Measurements from ENCODE around the gene PHF5A. TPM values are rescaled to one million over a fixed set of nuclear protein-coding genes. Genes with fewer than 3 reads are reported as not detected.

The PHF5A gene
- polyA plus RNA-seq, 2 of the 4 experiments (the other 2 are of a cell fraction) = 80.1 to 82.6 TPM

GRCh38 chr22:41446639-41447434, 21.7 kb downstream of the PHF5A start, which contains the start of gene TOB2 (continued):
- TF ChIP-seq ZNF302 (CRISPR knock-in tag; IDR thresholded peaks at IDR 0.05) (no peak), EP300 (IDR thresholded peaks at IDR 0.05) (no peak), RNF2 (IDR thresholded peaks at IDR 0.05; ENCODE audit: borderline replicate concordance, low read depth) (no peak), RARB (CRISPR knock-in tag; IDR thresholded peaks at IDR 0.05) (peak; percentile 84; the same call in 1 of the 2 replicates), MYC (IDR thresholded peaks at IDR 0.05; ENCODE audit: borderline replicate concordance, low read length) (peak; percentile 56; the same call in 1 of the 2 replicates), SREBF2 (IDR thresholded peaks at IDR 0.05) (no peak), REST (IDR thresholded peaks at IDR 0.05) (peak; percentile 25; the same call in 1 of the 2 replicates), ZFP36 (IDR thresholded peaks at IDR 0.05; ENCODE audit: borderline replicate concordance, partially characterized antibody) (no peak), ESRRA (IDR thresholded peaks at IDR 0.05; ENCODE audit: borderline replicate concordance, low read length) (peak; percentile 56; the same call in 1 of the 2 replicates), CBX8 (IDR thresholded peaks at IDR 0.05) (no peak), ATOH8 (CRISPR knock-in tag; IDR thresholded peaks at IDR 0.05; ENCODE audit: low read depth) (no peak), HOXA7 (CRISPR knock-in tag; IDR thresholded peaks at IDR 0.05) (peak; percentile 59), JUNB (IDR thresholded peaks at IDR 0.05) (no peak), FOXS1 (CRISPR knock-in tag; IDR thresholded peaks at IDR 0.05) (no peak), ELK1 (IDR thresholded peaks at IDR 0.05; ENCODE audit: low read depth, low read length) (no peak), HOXB5 (CRISPR knock-in tag; IDR thresholded peaks at IDR 0.05) (no peak), FOSB (CRISPR knock-in tag; IDR thresholded peaks at IDR 0.05) (peak; percentile 72; the same call in 1 of the 2 replicates)

GRCh38 chr22:41446057-41446501, 22.4 kb downstream of the PHF5A start:
- POLR2A ChIA-PET = interaction anchor here (0.7 to 2.6 kb wide), 16 partner anchors 9 to 523 kb away, joined by 3 to 41 read pairs (median 4); partner anchors contain the start of genes ACO2, PHF5A and TEF
- peak overlapping the region; percentile 96 for H3K4me3 ChIP-seq
- no peak for FAIRE-seq
- H3K27ac ChIP-seq = peak overlapping the region; percentile 100
- H3K4me2 ChIP-seq = peak overlapping the region; percentile 94
- TF ChIP-seq ELK1 (IDR thresholded peaks at IDR 0.05; ENCODE audit: low read depth, low read length) (no peak), CHD4 (IDR thresholded peaks at IDR 0.05; ENCODE audit: borderline replicate concordance) (no peak), REST (IDR thresholded peaks at IDR 0.05) (no peak)
- no peaks in the 10 kb centered on the region for H3K9me3 ChIP-seq
- peaks cover 15% of the 10 kb centered on the region for H3K4me1 ChIP-seq
- CTCF ChIA-PET = interaction anchor here (0.6 to 1.7 kb wide), 8 partner anchors 8 to 73 kb away, joined by 3 to 6 read pairs (median 4); no protein-coding TSS in a partner anchor
- ATAC-seq = no peak
- WGBS (ENCODE audit: missing lambda C conversion rate) = under 1% methylated on average over 21 of the region's 34 CpGs
- DNase-seq (ENCODE audit: low read depth in 1 of 2, low spot score in 1 of 2) = no peak

All from A549 (cell line).